ENCODE results near the gene TRUB1. TPM values are rescaled to one million over a fixed set of nuclear protein-coding genes. Genes with fewer than 3 reads are reported as not detected.

TRUB1 gene
- 32.1 TPM for total RNA-seq

DNA sequence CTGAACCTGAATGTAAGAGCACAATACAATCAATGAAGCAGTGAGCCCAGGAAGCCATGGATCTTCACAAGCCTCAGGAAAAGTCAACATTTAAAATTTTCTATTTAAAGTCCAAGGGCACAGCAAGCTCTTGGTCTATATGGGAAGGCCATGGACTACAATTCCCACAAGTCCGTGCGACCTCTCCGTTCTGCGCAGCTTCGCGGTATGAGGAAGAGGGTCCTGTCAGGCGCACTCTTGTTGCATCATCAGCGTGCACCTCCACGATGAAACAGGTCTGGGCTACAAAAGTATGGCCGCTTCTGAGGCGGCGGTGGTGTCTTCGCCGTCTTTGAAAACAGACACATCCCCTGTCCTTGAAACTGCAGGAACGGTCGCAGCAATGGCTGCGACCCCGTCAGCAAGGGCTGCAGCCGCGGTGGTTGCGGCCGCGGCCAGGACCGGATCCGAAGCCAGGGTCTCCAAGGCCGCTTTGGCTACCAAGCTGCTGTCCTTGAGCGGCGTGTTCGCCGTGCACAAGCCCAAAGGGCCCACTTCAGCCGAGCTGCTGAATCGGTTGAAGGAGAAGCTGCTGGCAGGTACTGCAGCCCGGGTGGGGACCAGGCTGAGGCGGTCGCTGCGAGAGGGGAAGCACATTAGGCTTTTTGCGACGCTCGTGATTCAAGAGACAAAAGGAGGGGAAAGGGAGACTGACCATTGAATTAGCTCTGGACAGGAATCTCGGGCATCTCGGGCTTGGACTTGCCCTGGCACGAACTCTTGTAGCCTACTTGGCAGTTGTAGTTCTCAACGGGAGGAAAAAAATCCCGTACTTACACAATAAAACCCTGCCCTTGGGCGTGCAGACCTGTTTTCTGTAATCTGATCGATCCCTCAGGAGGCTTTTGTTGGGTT lies at the start of gene TRUB1:
TRUB1 (plus strand) TSS at position 234 of the 894 bp plus-strand sequence; CDS start at position 293, 59 bp downstream.

Small RNAs within 50 kb of the gene (small RNA-seq; reads per million reads assigned to genes)
- gene RNU6-1121P (ENCODE audit: low replicate concordance), result not detected

Other genes with a start within 250 kb of the TRUB1 start
- gene FHIP2A, start 116.4 kb upstream of the TRUB1 start, total RNA-seq, result 32.8 TPM
- 207 TPM for gene ATRNL1, start 155.2 kb downstream of the TRUB1 start, total RNA-seq